Keratinocyte (primary cell): ENCODE results near the gene C2orf42. TPM values are rescaled to one million over a fixed set of nuclear protein-coding genes. Genes with fewer than 3 reads are reported as not detected.
A peak's percentile ranks its signal among the peaks of the same experiment; 100 is the strongest.

ENCODE experiments used
- DNase-seq: peaks from one replicate; pipeline ENCODE4 v3.0.0-alpha.2; 2011; ENCODE audit warnings: low read depth, missing footprints, low spot score
- FAIRE-seq: peaks from 2 replicates; lab custom pipeline; 2011; peaks lifted over from hg19 to GRCh38; lab: Jason Lieb, UNC
- H2AFZ ChIP-seq: 2 replicates; pipeline ENCODE4 v1.6.0; 2012; ENCODE audit warnings: low read length, control low read depth, inconsistent platforms; ENCODE audit not compliant: control insufficient read depth
- H3K27ac ChIP-seq: 2 replicates; pipeline ENCODE4 v1.5.1; 2011; ENCODE audit warnings: low read length; ENCODE audit not compliant: control insufficient read depth, insufficient read depth
- H3K27me3 ChIP-seq: 3 replicates; pipeline ENCODE4 v1.6.0; 2011; ENCODE audit warnings: low read length; ENCODE audit not compliant: control insufficient read depth, insufficient read depth; ENCODE audit errors: extremely low read depth
- H3K36me3 ChIP-seq, 2 experiments: 2 replicates in 1 of 2; 3 replicates in 1 of 2; pipeline ENCODE4 v1.5.1; 2011; ENCODE audit warnings: low read length in 2 of 2, mild to moderate bottlenecking in 1 of 2; ENCODE audit not compliant: control insufficient read depth in 2 of 2, insufficient read depth in 2 of 2; ENCODE audit errors: extremely low read depth in 1 of 2
- H3K4me1 ChIP-seq: 3 replicates; pipeline ENCODE4 v1.5.1; 2011; ENCODE audit warnings: low read length; ENCODE audit not compliant: control insufficient read depth, insufficient read depth; ENCODE audit errors: extremely low read depth
- H3K4me2 ChIP-seq: 3 replicates; pipeline ENCODE4 v1.6.0; 2011; ENCODE audit warnings: low read depth, low read length; ENCODE audit not compliant: control insufficient read depth, insufficient read depth; ENCODE audit errors: extremely low read depth
- H3K4me3 ChIP-seq, 3 experiments: fragments of 200-600 bp in 1 of 3; sonication (generic) in 1 of 3; 2 replicates in 2 of 3; 3 replicates in 1 of 3; pipeline ENCODE4 v1.5.1; 2011 to 2016; ENCODE audit warnings: low read length in 3 of 3, mild to moderate bottlenecking in 3 of 3, control low read depth in 2 of 3, inconsistent platforms in 1 of 3, low read depth in 1 of 3, mixed read lengths in 1 of 3, mixed run types in 1 of 3, moderate library complexity in 1 of 3; ENCODE audit not compliant: control insufficient read depth in 2 of 3, insufficient read depth in 2 of 3; ENCODE audit errors: extremely low read depth in 1 of 3
- H3K79me2 ChIP-seq: 2 replicates; pipeline ENCODE4 v1.6.0; 2012; ENCODE audit warnings: low read length; ENCODE audit not compliant: control insufficient read depth, insufficient read depth
- H3K9ac ChIP-seq: 3 replicates; pipeline ENCODE4 v1.6.0; 2011; ENCODE audit warnings: low read length; ENCODE audit not compliant: control insufficient read depth, insufficient read depth; ENCODE audit errors: extremely low read depth
- H3K9me1 ChIP-seq: 3 replicates; pipeline ENCODE4 v1.6.0; 2011; ENCODE audit warnings: low read length; ENCODE audit not compliant: control insufficient read depth, insufficient read depth; ENCODE audit errors: extremely low read depth
- H3K9me3 ChIP-seq: 2 replicates; pipeline ENCODE4 v1.5.1; 2012; ENCODE audit warnings: low read depth, low read length; ENCODE audit not compliant: control insufficient read depth
- H4K20me1 ChIP-seq: 3 replicates; pipeline ENCODE4 v1.6.0; 2011; ENCODE audit warnings: low read length; ENCODE audit not compliant: control insufficient read depth, insufficient read depth; ENCODE audit errors: extremely low read depth
- EZH2 ChIP-seq: IDR thresholded peaks from one replicate; pipeline ENCODE4 v1.6.1; 2012; ENCODE audit warnings: inconsistent platforms, mild to moderate bottlenecking, low read length, moderate library complexity
- dilution Hi-C: fragments of 300-500 bp; cut with MboI; formaldehyde crosslinking; loops from one replicate; pipeline ENCODE4 v1.7.0; 2020; ENCODE audit warnings: low sequenced_read_pairs; ENCODE audit not compliant: extremely low pct_ligation_motif_present
- polyA plus RNA-seq, 5 experiments: library from polyadenylated mRNA; depleted of rRNA in 3 of 5; stranded (reverse) in 3 of 5; stranded (forward) in 1 of 5; unstranded in 1 of 5; fragments of >200 nt; gene quantifications; 1 replicate in 1 of 5; 2 replicates in 3 of 5; 3 replicates in 1 of 5; pipeline versions ENCODE4 v1.2.1 to v1.2.3, GENCODE V29; 2011 to 2012; ENCODE audit warnings: missing spikeins in 2 of 5, low read depth in 1 of 5, low replicate concordance in 1 of 5
- TF ChIP-seq, protein P1 (sequence below), 3 experiments: IDR thresholded peaks in 1 of 3; conservative IDR thresholded peaks in 1 of 3; optimal IDR thresholded peaks in 1 of 3; 2 replicates in 2 of 3; 3 replicates in 1 of 3; pipeline versions ENCODE3 to v1.5.1; 2011; ENCODE audit warnings: low read length in 3 of 3, mild to moderate bottlenecking in 3 of 3, moderate library complexity in 2 of 3, control low read depth in 1 of 3, inconsistent platforms in 1 of 3; ENCODE audit not compliant: insufficient read depth in 2 of 3; ENCODE audit errors: extremely low read depth in 1 of 3

Gene C2orf42
- polyA plus RNA-seq, 1 donor (not counting 4 experiments of a cell fraction or from before 2014, with no cell fraction given), result 9.3 TPM

GRCh38 chr2:70142590-70143313, 48.1 kb downstream of the C2orf42 start:
- Histone ChIP-seq H3K9ac (peak overlapping the region; percentile 98), H2AFZ (peak overlapping the region; percentile 50), H3K36me3 (no peaks in the 10 kb centered on the region), H3K27ac (peak overlapping the region; percentile 95), H3K79me2 (no peaks in the 10 kb centered on the region), H3K9me1 (no peaks in the 10 kb centered on the region), H3K4me2 (peak overlapping the region; percentile 80), H4K20me1 (no peaks in the 10 kb centered on the region), H3K4me1 (peaks cover 37% of the 10 kb centered on the region), H3K9me3 (no peaks in the 10 kb centered on the region), H3K4me3 (peak overlapping the region; percentile 29 to 61 (median 42)), H3K27me3 (no peaks in the 10 kb centered on the region)
- no peak for FAIRE-seq
- dilution Hi-C loops, result no loop called here
- DNase-seq, result peak; percentile 94
- TF ChIP-seq EZH2, result no peak
- TF ChIP-seq, protein P1, sequence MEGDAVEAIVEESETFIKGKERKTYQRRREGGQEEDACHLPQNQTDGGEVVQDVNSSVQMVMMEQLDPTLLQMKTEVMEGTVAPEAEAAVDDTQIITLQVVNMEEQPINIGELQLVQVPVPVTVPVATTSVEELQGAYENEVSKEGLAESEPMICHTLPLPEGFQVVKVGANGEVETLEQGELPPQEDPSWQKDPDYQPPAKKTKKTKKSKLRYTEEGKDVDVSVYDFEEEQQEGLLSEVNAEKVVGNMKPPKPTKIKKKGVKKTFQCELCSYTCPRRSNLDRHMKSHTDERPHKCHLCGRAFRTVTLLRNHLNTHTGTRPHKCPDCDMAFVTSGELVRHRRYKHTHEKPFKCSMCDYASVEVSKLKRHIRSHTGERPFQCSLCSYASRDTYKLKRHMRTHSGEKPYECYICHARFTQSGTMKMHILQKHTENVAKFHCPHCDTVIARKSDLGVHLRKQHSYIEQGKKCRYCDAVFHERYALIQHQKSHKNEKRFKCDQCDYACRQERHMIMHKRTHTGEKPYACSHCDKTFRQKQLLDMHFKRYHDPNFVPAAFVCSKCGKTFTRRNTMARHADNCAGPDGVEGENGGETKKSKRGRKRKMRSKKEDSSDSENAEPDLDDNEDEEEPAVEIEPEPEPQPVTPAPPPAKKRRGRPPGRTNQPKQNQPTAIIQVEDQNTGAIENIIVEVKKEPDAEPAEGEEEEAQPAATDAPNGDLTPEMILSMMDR (optimal IDR thresholded peaks at IDR 0.05 in 1 of 3, IDR thresholded peaks at IDR 0.05 in 1 of 3, conservative IDR thresholded peaks at IDR 0.05 in 1 of 3; ENCODE audit: extremely low read depth in 1 of 3, insufficient read depth in 2 of 3, low read length in 3 of 3), result peak; percentile 74 to 98 (median 98)

DNA sequence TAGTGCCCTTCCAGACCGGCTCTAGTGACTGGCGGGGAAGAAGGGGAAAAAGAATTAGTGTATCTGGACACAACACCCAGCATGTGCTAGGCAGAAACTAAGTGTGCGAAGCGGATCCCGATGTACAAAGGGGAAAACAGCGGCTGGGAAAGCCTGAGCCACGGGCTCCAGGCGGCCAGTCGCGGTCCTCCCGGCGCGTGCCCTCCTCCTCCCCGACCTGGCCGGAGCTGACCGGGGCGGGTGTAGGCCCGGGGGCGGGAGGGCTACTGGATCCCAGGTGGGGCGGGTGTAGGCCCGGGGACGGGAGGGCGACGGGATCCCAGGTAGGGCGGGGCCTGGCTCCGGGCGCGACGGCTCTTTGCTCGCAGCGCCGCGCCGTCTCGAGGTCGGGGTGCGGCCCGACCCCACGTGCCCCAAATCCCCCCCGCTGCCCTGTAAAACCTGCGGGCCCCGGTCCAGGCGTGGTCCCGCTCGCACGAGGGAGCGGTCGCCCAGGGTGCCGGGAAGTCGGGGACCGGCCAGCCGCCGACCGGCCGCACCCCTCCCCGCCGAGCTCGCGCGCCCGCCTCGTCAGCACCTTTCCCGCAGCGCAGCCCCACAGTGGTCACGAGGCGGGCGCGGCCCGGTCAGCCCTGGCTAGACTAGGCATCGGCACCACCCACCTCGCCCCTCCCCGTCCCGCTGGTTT, 48.8 kb downstream of the C2orf42 start:
- Histone ChIP-seq H3K27ac (peak overlapping the region; percentile 100), H3K4me2 (peak overlapping the region; percentile 97), H3K9me3 (no peaks in the 10 kb centered on the region), H3K4me3 (peak overlapping the region; percentile 42 to 73 (median 70)), H4K20me1 (no peaks in the 10 kb centered on the region), H3K4me1 (peaks cover 33% of the 10 kb centered on the region), H3K9me1 (no peaks in the 10 kb centered on the region), H3K36me3 (no peaks in the 10 kb centered on the region), H3K27me3 (no peaks in the 10 kb centered on the region), H2AFZ (no peak overlapping the region), H3K79me2 (no peaks in the 10 kb centered on the region), H3K9ac (peak overlapping the region; percentile 98)
- FAIRE-seq (no peak), DNase-seq (no peak)
- dilution Hi-C loops, result no loop called here
- TF ChIP-seq EZH2, result no peak
- TF ChIP-seq, protein P1 (optimal IDR thresholded peaks at IDR 0.05 in 1 of 3, IDR thresholded peaks at IDR 0.05 in 1 of 3, conservative IDR thresholded peaks at IDR 0.05 in 1 of 3; ENCODE audit: extremely low read depth in 1 of 3, insufficient read depth in 2 of 3, low read length in 3 of 3), result no peak
